HepG2 (cell line): Measurements from ENCODE around the gene DMXL1. TPM values are rescaled to one million over a fixed set of nuclear protein-coding genes. Genes with fewer than 3 reads are reported as not detected.

ENCODE experiments used
- ATAC-seq: fragments of 200-7000 bp; cut with Tn5 transposase; 3 replicates; pipeline ENCODE4 v1.9.1; 2020; ENCODE audit warnings: mild to moderate bottlenecking, moderate library complexity
- BruUV-seq: library from RNA; stranded (reverse); fragments of 400-500 nt; replicated peaks from 2 replicates; lab custom pipeline; 2021; lab: Mats Ljungman, UMichigan
- CTCF ChIA-PET: fragments of 300-600 bp; formaldehyde crosslinking; extraction: SDS; loops from one replicate; lab custom pipeline; 2021; ENCODE audit warnings: low total read pairs, inconsistent platforms, low intra/inter-chr PET ratio; lab: Yijun Ruan, JAX
- POLR2A ChIA-PET: fragments of 350-600 bp; sonication (Branson Sonifier 250); formaldehyde crosslinking; loops from one replicate; lab custom pipeline; 2020; ENCODE audit warnings: antibody characterized with exemption, inconsistent platforms; lab: Yijun Ruan, JAX
- DNase-seq: peaks from one replicate; pipeline ENCODE4 v3.0.0-alpha.2; 2015; ENCODE audit warnings: low spot score
- FAIRE-seq: peaks from 3 replicates; lab custom pipeline; 2011; peaks lifted over from hg19 to GRCh38; lab: Jason Lieb, UNC
- H2AFZ ChIP-seq: one replicate; pipeline ENCODE4 v1.6.1; 2011; ENCODE audit warnings: low read length, inconsistent platforms
- H3K27ac ChIP-seq: fragments of 300-600 bp; 3 replicates; pipeline ENCODE4 v1.8.0; 2011; ENCODE audit warnings: mixed run types, mild to moderate bottlenecking, mixed read lengths, low read length, inconsistent platforms; ENCODE audit not compliant: insufficient read depth; ENCODE audit errors: extremely low read length
- H3K27me3 ChIP-seq, 2 experiments: fragments of 200-600 bp in 1 of 2; 2 replicates in 1 of 2; 3 replicates in 1 of 2; pipeline versions ENCODE4 v1.6.0 to v1.8.0; 2011; ENCODE audit warnings: low read length in 2 of 2, mild to moderate bottlenecking in 2 of 2, moderate library complexity in 2 of 2, inconsistent platforms in 1 of 2; ENCODE audit not compliant: insufficient read depth in 2 of 2, control insufficient read depth in 1 of 2
- H3K36me3 ChIP-seq, 2 experiments: fragments of 200-600 bp in 1 of 2; replicated peaks in 1 of 2; 2 replicates in 1 of 2; 3 replicates in 1 of 2; pipeline versions ENCODE4 v1.5.1 to v1.8.0; 2011; ENCODE audit warnings: low read length in 2 of 2, inconsistent platforms in 1 of 2; ENCODE audit not compliant: insufficient read depth in 2 of 2, control insufficient read depth in 1 of 2
- H3K4me1 ChIP-seq: 2 replicates; pipeline ENCODE4 v1.5.1; 2012; ENCODE audit warnings: low read length, inconsistent platforms; ENCODE audit not compliant: insufficient read depth
- H3K4me2 ChIP-seq: 2 replicates; pipeline ENCODE4 v1.6.0; 2011; ENCODE audit warnings: low read depth, low read length, inconsistent platforms
- H3K4me3 ChIP-seq, 3 experiments: fragments of 200-600 bp in 1 of 3; sonication (generic), shearing (Covaris generic) in 1 of 3; replicated peaks in 1 of 3; 2 replicates each; pipeline ENCODE4 v1.5.1; 2011 to 2016; ENCODE audit warnings: low read length in 3 of 3, inconsistent platforms in 2 of 3, low read depth in 2 of 3, mild to moderate bottlenecking in 2 of 3, control low read depth in 1 of 3, mixed read lengths in 1 of 3; ENCODE audit not compliant: insufficient read depth in 1 of 3
- H3K79me2 ChIP-seq: one replicate; pipeline ENCODE4 v1.6.1; 2011; ENCODE audit warnings: low read length, inconsistent platforms; ENCODE audit not compliant: insufficient read depth
- H3K9ac ChIP-seq: 2 replicates; pipeline ENCODE4 v1.6.0; 2011; ENCODE audit warnings: mild to moderate bottlenecking, low read depth, low read length, inconsistent platforms; ENCODE audit not compliant: insufficient read depth
- H3K9me3 ChIP-seq: 2 replicates; pipeline ENCODE4 v1.5.1; 2012; ENCODE audit warnings: mild to moderate bottlenecking, low read length
- H4K20me1 ChIP-seq: 2 replicates; pipeline ENCODE4 v1.6.0; 2011; ENCODE audit warnings: inconsistent platforms, mild to moderate bottlenecking, low read length, moderate library complexity; ENCODE audit not compliant: insufficient read depth
- GPN1 ChIP-seq: sonication (generic); formaldehyde crosslinking; IDR thresholded peaks from 2 replicates; pipeline ENCODE4 v1.5.1; 2020; ENCODE audit warnings: missing genetic modification reagents, borderline replicate concordance
- JUNB ChIP-seq: sonication (generic); formaldehyde crosslinking; IDR thresholded peaks from 2 replicates; pipeline ENCODE4 v1.8.0; 2022; ENCODE audit warnings: missing genetic modification reagents, mild to moderate bottlenecking, borderline replicate concordance
- MYNN ChIP-seq: sonication (generic); formaldehyde crosslinking; IDR thresholded peaks from 2 replicates; pipeline ENCODE4 v1.4.0; 2020; ENCODE audit warnings: mild to moderate bottlenecking, low read depth, missing genetic modification reagents
- NFKB2 ChIP-seq: sonication (generic); formaldehyde crosslinking; IDR thresholded peaks from 2 replicates; pipeline ENCODE4 v1.4.0; 2020; ENCODE audit warnings: missing genetic modification reagents, borderline replicate concordance
- PCBP2 ChIP-seq: fragments of 200-400 bp; formaldehyde crosslinking; optimal IDR thresholded peaks from 2 replicates; pipeline ENCODE3; 2018; ENCODE audit warnings: low read length, low read depth; ENCODE audit not compliant: poor library complexity, severe bottlenecking
- PITX1 ChIP-seq: sonication (generic); formaldehyde crosslinking; IDR thresholded peaks from 2 replicates; pipeline ENCODE4 v1.5.1; 2020; ENCODE audit warnings: mild to moderate bottlenecking, missing genetic modification reagents
- RARA ChIP-seq: IDR thresholded peaks from 2 replicates; pipeline ENCODE4 v1.6.1; 2016; ENCODE audit warnings: missing genetic modification reagents, missing compliant biosample characterization
- YEATS2 ChIP-seq: sonication (generic); formaldehyde crosslinking; IDR thresholded peaks from 2 replicates; pipeline ENCODE4 v1.4.0; 2020; ENCODE audit warnings: missing genetic modification reagents, borderline replicate concordance
- ZEB1 ChIP-seq: IDR thresholded peaks from 2 replicates; pipeline ENCODE4 v1.6.1; 2012; ENCODE audit warnings: mild to moderate bottlenecking, low read depth, inconsistent platforms; ENCODE audit not compliant: insufficient replicate concordance
- ZFY ChIP-seq: sonication (generic); formaldehyde crosslinking; IDR thresholded peaks from 2 replicates; pipeline ENCODE4 v1.4.0; 2020; ENCODE audit warnings: missing genetic modification reagents
- ZNF136 ChIP-seq: sonication (generic); formaldehyde crosslinking; IDR thresholded peaks from 2 replicates; pipeline ENCODE4 v1.8.1; 2022; ENCODE audit warnings: low read depth, mild to moderate bottlenecking, moderate library complexity, missing genetic modification reagents
- ZNF382 ChIP-seq: sonication (generic); formaldehyde crosslinking; IDR thresholded peaks from 2 replicates; pipeline ENCODE4 v1.5.0; 2020; ENCODE audit warnings: missing genetic modification reagents, mild to moderate bottlenecking, borderline replicate concordance
- ZNF652 ChIP-seq: IDR thresholded peaks from 2 replicates; pipeline ENCODE4 v1.6.1; 2016; ENCODE audit warnings: low read depth, borderline replicate concordance
- ZNF792 ChIP-seq: IDR thresholded peaks from 2 replicates; pipeline ENCODE4 v1.6.1; 2016
- ZSCAN25 ChIP-seq: sonication (generic); formaldehyde crosslinking; IDR thresholded peaks from 2 replicates; pipeline ENCODE4 v1.8.0; 2022; ENCODE audit warnings: mild to moderate bottlenecking, missing genetic modification reagents
- WGBS: methylation state at CpG from one replicate; pipeline ENCODE4 v1.1.6; 2017; ENCODE audit warnings: low lambda C conversion rate; 5-methylcytosine and 5-hydroxymethylcytosine counted together
- in situ Hi-C: cut with HindIII; loops from 2 replicates; pipeline ENCODE4 v1.10.0; 2017; ENCODE audit warnings: low pct_unique_long_range_greater_than_20kb; ENCODE audit not compliant: extremely low pct_ligation_motif_present
- intact Hi-C: fragments of 100-400 bp; cut with micrococcal nuclease; formaldehyde crosslinking; loops from one replicate; pipeline ENCODE4 v1.10.0; 2022; ENCODE audit not compliant: unreplicated experiment
- polyA plus RNA-seq, 8 experiments: library from polyadenylated mRNA; depleted of rRNA in 3 of 8; stranded (reverse) in 7 of 8; unstranded in 1 of 8; fragments of >200 nt; fragmentation: Illumina TruSeq in 4 of 8; extraction: Trizol in 4 of 8; gene quantifications; 2 replicates each; pipeline versions ENCODE4 v1.2.1 to v1.2.3, GENCODE V29; 2011 to 2016; ENCODE audit warnings: low read depth in 4 of 8, missing spikeins in 1 of 8, mixed read lengths in 1 of 8; ENCODE audit not compliant: insufficient read depth in 1 of 8
- total RNA-seq, 5 experiments: library from RNA; depleted of rRNA; stranded (reverse); fragments of >200 nt; fragmentation: Illumina TruSeq; extraction: Trizol; gene quantifications; 2 replicates each; pipeline ENCODE4 v1.2.3, GENCODE V29; 2016; ENCODE audit warnings: low read depth in 1 of 5
- TF ChIP-seq, protein P1 (sequence below): sonication (generic); formaldehyde crosslinking; conservative IDR thresholded peaks from 2 replicates; pipeline ENCODE4 v1.5.0; 2020; ENCODE audit warnings: missing genetic modification reagents
- TF ChIP-seq, protein P2 (sequence below): IDR thresholded peaks from 2 replicates; pipeline ENCODE4 v1.6.1; 2016; ENCODE audit warnings: low read depth, borderline replicate concordance
- TF ChIP-seq, protein P3 (sequence below): sonication (generic); formaldehyde crosslinking; IDR thresholded peaks from 2 replicates; pipeline ENCODE4 v1.5.0; 2020; ENCODE audit warnings: mild to moderate bottlenecking, low read depth, missing genetic modification reagents, borderline replicate concordance
- TF ChIP-seq, protein P4 (sequence below): IDR thresholded peaks from 2 replicates; pipeline ENCODE4 v1.6.1; 2016; ENCODE audit warnings: low read depth, control low read depth

DMXL1 gene
- total and polyA plus RNA-seq, 2 of the 13 experiments (the other 11 are each of a cell fraction or from before 2014, with no cell fraction given), result 6.9 to 18.6 TPM

DNA sequence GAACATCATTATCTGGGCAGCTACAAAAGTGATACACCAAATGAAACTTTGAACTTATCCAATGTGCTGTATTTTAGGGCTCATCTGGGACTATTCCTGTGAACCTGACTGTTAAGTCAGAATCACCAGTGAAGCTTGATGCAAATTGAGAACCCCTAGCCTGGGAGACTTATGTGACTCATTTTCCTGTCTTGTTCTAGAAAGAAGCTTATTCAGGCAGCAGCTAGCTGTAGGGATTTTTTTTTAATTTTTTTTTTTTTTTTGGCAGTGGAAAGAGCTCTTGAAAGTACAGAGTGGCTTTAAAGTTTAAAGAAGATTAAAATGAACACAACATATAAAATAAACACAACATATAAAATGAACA lies 203.9 kb downstream of the DMXL1 start:
- peaks cover 38% of the 10 kb centered on the region for H3K4me1 ChIP-seq
- CTCF ChIA-PET, result no interaction called here

DNA sequence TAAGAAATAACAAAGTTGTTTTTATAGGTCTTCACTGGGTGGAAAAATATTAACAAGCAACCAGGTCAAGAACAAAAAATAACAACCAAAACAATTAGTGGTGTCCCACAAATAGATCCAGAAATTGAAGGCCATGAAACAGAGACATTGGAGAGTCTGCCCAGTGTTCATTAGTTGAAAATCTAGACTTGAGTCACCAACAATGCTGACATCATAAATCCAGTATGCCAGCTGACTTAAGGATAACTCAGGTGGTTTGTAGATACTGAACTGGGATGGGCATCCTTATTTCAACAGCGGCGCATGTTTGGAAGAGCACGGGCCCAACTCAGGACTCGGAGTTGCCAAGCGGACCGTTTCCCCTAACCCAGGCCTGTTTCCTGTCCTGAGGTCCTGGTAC lies 204.3 kb downstream of the DMXL1 start:
- H3K27ac ChIP-seq, result no peak overlapping the region
- ChIA-PET POLR2A (no interaction called here), CTCF (no interaction called here)
- no TSS peak for BruUV-seq
- H3K4me3 ChIP-seq, result no peak overlapping the region
- no peaks in the 10 kb centered on the region for H3K9me3 ChIP-seq
- H3K4me1 ChIP-seq, result peaks cover 34% of the 10 kb centered on the region
- ATAC-seq, result no peak
- H2AFZ ChIP-seq, result no peak overlapping the region
- no peaks in the 10 kb centered on the region for H3K36me3 ChIP-seq
- no peaks in the 10 kb centered on the region for H3K27me3 ChIP-seq
- H3K4me2 ChIP-seq, result no peak overlapping the region
- peaks cover 3% of the 10 kb centered on the region for H3K79me2 ChIP-seq
- intact Hi-C loops (no loop called here), in situ Hi-C loops (no loop called here)
- 100% methylated on average over 6 of the region's 6 CpGs for WGBS
- H4K20me1 ChIP-seq, result no peaks in the 10 kb centered on the region
- FAIRE-seq, result no peak
- no peak for DNase-seq
- TF ChIP-seq, protein P1, sequence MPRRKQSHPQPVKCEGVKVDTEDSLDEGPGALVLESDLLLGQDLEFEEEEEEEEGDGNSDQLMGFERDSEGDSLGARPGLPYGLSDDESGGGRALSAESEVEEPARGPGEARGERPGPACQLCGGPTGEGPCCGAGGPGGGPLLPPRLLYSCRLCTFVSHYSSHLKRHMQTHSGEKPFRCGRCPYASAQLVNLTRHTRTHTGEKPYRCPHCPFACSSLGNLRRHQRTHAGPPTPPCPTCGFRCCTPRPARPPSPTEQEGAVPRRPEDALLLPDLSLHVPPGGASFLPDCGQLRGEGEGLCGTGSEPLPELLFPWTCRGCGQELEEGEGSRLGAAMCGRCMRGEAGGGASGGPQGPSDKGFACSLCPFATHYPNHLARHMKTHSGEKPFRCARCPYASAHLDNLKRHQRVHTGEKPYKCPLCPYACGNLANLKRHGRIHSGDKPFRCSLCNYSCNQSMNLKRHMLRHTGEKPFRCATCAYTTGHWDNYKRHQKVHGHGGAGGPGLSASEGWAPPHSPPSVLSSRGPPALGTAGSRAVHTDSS (CRISPR knock-in tag), result no peak
- no peak for TF ChIP-seq ZNF652 (CRISPR knock-in tag)
- no peak for TF ChIP-seq YEATS2 (CRISPR knock-in tag)
- TF ChIP-seq PITX1 (CRISPR knock-in tag), result no peak
- no peak for TF ChIP-seq RARA (CRISPR knock-in tag)
- no peak for TF ChIP-seq PCBP2
- no peak for TF ChIP-seq GPN1 (CRISPR knock-in tag)
- TF ChIP-seq, protein P2, sequence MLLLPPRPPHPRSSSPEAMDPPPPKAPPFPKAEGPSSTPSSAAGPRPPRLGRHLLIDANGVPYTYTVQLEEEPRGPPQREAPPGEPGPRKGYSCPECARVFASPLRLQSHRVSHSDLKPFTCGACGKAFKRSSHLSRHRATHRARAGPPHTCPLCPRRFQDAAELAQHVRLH (CRISPR knock-in tag), result no peak
- no peak for TF ChIP-seq NFKB2 (CRISPR knock-in tag)
- no peak for TF ChIP-seq JUNB
- no peak for TF ChIP-seq ZNF382 (CRISPR knock-in tag)
- TF ChIP-seq, protein P3, sequence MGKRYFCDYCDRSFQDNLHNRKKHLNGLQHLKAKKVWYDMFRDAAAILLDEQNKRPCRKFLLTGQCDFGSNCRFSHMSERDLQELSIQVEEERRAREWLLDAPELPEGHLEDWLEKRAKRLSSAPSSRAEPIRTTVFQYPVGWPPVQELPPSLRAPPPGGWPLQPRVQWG (CRISPR knock-in tag), result no peak
- TF ChIP-seq, protein P4, sequence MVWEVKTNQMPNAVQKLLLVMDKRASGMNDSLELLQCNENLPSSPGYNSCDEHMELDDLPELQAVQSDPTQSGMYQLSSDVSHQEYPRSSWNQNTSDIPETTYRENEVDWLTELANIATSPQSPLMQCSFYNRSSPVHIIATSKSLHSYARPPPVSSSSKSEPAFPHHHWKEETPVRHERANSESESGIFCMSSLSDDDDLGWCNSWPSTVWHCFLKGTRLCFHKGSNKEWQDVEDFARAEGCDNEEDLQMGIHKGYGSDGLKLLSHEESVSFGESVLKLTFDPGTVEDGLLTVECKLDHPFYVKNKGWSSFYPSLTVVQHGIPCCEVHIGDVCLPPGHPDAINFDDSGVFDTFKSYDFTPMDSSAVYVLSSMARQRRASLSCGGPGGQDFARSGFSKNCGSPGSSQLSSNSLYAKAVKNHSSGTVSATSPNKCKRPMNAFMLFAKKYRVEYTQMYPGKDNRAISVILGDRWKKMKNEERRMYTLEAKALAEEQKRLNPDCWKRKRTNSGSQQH (CRISPR knock-in tag), result no peak
- TF ChIP-seq ZFY (CRISPR knock-in tag), result no peak
- H3K9ac ChIP-seq, result no peak overlapping the region

More for the DNA sequence above, 203.9 kb downstream of the DMXL1 start:
- H4K20me1 ChIP-seq, result no peaks in the 10 kb centered on the region
- intact Hi-C loops (no loop called here), in situ Hi-C loops (no loop called here)
- H3K27me3 ChIP-seq, result no peaks in the 10 kb centered on the region
- no peak overlapping the region for H3K27ac ChIP-seq
- no peak overlapping the region for H3K4me2 ChIP-seq
- H3K4me3 ChIP-seq, result no peak overlapping the region
- no peak overlapping the region for H3K9ac ChIP-seq
- FAIRE-seq (no peak), ATAC-seq (no peak), DNase-seq (no peak)
- no peaks in the 10 kb centered on the region for H3K9me3 ChIP-seq
- H3K79me2 ChIP-seq, result peaks cover 3% of the 10 kb centered on the region
- no peaks in the 10 kb centered on the region for H3K36me3 ChIP-seq
- POLR2A ChIA-PET, result no interaction called here
- no peak overlapping the region for H2AFZ ChIP-seq
- TF ChIP-seq ZNF792 (CRISPR knock-in tag) (no peak), ZNF136 (CRISPR knock-in tag) (no peak), ZEB1 (peak; percentile 15), MYNN (CRISPR knock-in tag) (no peak), ZSCAN25 (CRISPR knock-in tag) (no peak)
- BruUV-seq, result no TSS peak
